IPS-18c (cell line): ENCODE data around the gene MTREX.

Experiments used
- H3K4me3 ChIP-seq: 2 replicates; pipeline ENCODE4 v1.7.0; 2013; ENCODE audit warnings: low read depth, mild to moderate bottlenecking, low read length, moderate library complexity; ENCODE audit not compliant: insufficient read depth
- H3K9me3 ChIP-seq: one replicate; pipeline ENCODE4 v1.6.1; 2013; ENCODE audit warnings: mild to moderate bottlenecking, low read length, moderate library complexity; ENCODE audit not compliant: control insufficient read depth, insufficient read depth

The MTREX gene

DNA sequence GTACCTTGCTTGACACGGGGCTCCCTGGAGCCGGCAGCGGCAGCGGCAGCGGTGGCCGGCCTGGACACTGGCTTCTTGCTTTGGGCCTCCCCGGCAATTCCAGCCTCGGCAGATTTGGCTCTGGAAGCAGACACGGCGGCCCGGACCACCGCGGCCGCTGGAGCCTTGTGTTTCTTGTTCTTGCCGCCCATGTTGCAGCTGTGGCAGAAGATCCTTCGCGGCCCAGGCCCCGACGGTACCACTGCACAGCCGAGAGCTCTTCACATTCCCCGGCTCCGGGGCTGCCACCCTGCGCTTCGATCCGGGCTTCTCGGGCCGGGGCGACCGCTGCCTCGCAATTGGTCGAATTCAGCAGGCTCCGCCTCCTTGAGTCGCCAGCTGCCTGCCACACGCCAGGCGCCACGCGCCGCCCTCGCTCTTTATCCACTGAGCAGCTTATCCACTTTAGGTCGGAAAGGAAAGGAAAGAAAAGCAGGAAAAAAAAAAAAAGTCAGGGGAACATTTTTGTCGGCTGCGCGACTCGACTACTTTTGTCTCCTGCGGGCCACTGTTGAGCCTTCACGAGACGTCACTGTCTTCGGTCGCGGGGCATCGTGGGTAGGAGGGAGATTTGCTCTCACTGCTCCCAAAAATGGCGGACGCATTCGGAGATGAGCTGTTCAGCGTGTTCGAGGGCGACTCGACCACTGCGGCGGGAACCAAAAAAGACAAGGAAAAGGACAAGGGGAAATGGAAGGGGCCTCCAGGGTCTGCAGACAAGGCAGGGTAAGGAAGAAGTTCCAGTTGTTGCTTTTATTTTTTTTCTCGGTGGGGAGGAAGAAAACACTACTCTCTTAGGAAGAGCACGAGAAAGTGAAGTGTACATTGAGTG lies at the start of gene MTREX, which contains the start of gene DHX29:
Gene MTREX (plus strand): TSS at position 607 of the 871 bp plus-strand sequence. CDS start 25 bp downstream, at position 632.
Gene DHX29 (minus strand): TSS at position 312 of the 871 bp plus-strand sequence. CDS start 121 bp downstream, at position 191.
- Histone ChIP-seq H3K9me3 (no peaks in the 10 kb centered on the region), H3K4me3 (peak within 1 kb of the TSS; percentile 83)

GRCh38 chr5:55258339-55258738 lies 49.5 kb upstream of the MTREX start:
- Histone ChIP-seq H3K9me3 (no peaks in the 10 kb centered on the region), H3K4me3 (no peak overlapping the region)

DNA sequence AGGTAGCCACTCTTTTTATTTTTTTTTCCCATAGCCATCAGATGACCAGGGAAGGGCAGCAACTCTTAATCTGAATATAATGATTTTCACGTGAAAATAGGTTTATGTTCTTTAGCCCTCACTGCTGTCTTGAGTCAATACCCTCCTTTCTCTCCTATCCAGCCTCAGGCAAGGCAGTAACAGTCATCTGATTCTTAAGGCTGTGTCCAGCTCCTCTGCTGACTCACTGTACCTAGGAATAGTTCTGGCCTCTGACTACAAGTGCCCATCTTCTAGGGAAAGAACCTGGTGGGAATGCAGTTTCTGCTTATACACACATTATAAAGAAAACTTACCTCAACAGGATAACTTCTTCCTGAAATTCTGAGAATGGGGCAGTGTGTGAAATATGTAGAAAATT lies 31.0 kb upstream of the MTREX start:
- Histone ChIP-seq H3K4me3 (no peak overlapping the region), H3K9me3 (no peaks in the 10 kb centered on the region)

DNA sequence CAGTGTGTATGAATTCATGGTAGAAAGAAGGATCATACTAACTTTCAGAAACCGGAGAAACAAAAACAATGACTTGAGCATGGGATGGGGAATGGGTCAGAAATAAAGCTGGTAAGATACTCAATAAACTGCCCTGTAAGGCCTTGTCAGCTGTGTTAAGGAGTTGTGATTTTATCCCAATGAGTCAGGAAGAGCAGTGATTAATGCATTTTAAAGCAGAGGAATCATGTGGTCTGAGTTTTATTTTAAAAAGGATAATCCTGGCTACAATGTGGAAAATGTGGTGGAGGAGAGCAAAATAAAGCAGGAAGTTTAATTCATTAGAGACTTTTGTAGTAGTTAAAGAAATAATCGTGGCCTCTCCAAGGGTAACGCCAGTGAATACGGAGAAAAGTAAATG lies 29.0 kb upstream of the MTREX start:
- no peaks in the 10 kb centered on the region for H3K9me3 ChIP-seq
- no peak overlapping the region for H3K4me3 ChIP-seq

DNA sequence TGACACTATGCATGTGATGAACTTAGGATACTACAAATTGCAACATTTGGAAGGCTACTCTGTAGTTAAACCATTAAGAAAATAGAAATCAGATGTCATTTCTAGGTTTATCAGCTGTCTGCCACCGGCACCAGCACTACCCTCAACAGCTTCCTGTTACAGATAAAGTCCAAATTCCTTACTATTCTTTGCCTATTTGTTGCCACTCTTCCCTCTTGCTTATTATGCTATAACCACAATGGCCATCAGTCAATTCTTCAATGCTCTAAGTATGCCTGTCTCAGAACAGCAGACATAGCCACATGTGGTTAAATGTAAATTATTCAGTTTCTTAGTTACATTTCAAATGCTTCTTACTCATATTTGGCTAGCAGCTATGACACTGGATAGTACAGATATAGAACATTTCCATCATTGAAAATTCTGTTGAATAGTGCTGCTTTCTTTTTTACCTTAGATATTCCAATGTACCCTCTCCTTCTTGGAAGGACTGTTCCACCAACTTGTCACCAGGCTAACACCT lies 21.3 kb upstream of the MTREX start:
- H3K9me3 ChIP-seq: no peaks in the 10 kb centered on the region
- no peak overlapping the region for H3K4me3 ChIP-seq

- H3K4me3 ChIP-seq: no peak overlapping the region
- no peaks in the 10 kb centered on the region for H3K9me3 ChIP-seq
Observed at GRCh38 chr5:55289808-55290207, 18.0 kb upstream of the MTREX start.

DNA sequence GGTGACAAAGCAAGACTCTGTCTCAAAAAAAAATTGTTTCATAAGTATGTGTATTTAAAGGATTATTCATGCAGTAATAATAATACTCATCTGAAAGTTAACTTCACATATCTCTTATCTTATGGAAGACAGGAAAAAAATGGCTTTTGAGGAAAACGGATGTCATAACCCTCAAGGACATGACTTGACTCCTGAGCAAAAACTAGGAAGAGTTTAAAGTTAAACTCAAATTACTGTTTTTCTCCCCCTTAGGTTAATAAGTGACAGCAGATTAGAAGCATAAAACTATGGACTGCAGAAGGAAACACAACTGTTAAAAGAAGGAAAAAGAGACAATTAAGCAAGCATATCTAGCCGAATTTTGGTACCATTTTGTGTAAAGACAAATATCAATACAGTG lies 16.8 kb upstream of the MTREX start:
- Histone ChIP-seq H3K4me3 (no peak overlapping the region), H3K9me3 (no peaks in the 10 kb centered on the region)

DNA sequence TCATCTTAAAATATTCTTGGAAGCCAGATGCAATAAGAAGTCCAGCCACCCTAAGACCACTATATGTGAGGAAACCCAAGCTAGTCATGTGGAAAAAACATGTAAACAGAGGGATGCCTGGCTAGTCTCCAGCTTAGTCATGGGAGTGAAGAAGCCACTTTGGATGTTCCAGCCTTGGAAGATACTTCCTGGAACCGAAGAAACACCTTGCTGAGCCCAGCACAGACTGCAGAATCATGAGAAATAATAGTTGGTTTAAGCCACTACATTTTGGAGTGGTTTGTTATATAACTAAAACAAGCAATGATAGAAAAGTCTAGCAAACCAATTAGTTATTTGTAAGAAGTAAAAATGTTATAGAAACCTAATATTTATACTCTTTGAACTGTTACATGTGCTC lies 12.9 kb upstream of the MTREX start:
- no peaks in the 10 kb centered on the region for H3K9me3 ChIP-seq
- H3K4me3 ChIP-seq: no peak overlapping the region

DNA sequence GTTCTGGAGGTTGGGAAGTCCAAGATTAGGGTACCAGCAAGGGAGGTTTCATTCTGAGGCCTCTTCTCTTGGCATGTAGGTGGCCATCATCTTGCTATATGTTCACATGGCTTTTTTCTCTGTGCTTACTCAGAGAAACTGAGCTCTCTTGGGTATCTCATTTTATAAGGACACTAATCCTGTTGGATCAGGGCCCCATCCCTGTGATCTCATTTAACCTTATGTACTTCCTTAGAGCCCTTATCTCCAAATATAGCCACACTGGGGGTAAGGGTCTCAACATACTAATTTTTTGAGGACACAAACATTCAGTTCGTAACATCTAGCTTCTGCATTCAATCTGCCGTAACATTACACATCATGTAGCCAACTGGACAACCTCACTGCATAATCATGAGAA lies 6.9 kb upstream of the MTREX start:
- H3K9me3 ChIP-seq: no peaks in the 10 kb centered on the region
- no peak overlapping the region for H3K4me3 ChIP-seq

- Histone ChIP-seq H3K9me3 (no peaks in the 10 kb centered on the region), H3K4me3 (no peak overlapping the region)
Observed at GRCh38 chr5:55303238-55303690, 4.5 kb upstream of the MTREX start.

- Histone ChIP-seq H3K4me3 (no peak overlapping the region), H3K9me3 (no peaks in the 10 kb centered on the region)
Observed at GRCh38 chr5:55304584-55304983, 3.2 kb upstream of the MTREX start.

- Histone ChIP-seq H3K9me3 (no peaks in the 10 kb centered on the region), H3K4me3 (no peak overlapping the region)
Observed at GRCh38 chr5:55305345-55305744, 2.4 kb upstream of the MTREX start.

DNA sequence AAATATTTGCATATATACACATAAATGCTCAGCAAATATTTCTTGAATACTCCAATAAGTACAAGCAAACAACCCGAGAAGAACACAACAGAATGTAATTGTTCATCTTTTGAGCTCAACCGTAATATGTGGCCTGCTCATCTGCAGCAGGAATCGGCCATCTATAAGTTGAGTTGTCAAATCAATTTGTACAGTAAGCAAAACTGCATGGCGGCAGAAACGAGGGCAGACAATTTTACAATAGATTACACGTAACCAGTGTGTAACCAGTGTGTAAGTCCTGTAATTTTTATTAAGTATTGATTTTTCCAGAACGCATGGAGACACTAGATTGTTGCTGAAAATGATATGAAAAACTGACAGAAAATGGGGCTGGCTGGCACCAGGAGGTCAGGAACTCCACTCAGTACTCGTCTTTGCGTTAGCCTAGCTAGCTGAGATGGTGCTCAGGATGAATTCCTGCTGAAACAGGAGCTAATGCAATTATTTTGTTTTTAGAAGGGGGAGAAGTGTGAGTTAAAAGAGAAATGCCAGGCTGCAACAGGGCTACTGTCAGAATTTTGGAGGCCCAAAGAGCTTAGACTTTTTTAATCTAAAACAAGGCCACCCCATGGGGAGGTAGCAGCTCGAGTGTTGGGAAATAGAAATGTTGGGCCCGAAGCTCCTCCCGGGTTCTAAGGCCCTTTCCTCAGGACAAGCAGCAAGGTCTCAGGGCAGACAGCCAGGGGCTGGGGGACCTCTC lies 977 bp upstream of the MTREX start:
- H3K9me3 ChIP-seq: no peaks in the 10 kb centered on the region
- H3K4me3 ChIP-seq: peak overlapping the region; percentile 83

DNA sequence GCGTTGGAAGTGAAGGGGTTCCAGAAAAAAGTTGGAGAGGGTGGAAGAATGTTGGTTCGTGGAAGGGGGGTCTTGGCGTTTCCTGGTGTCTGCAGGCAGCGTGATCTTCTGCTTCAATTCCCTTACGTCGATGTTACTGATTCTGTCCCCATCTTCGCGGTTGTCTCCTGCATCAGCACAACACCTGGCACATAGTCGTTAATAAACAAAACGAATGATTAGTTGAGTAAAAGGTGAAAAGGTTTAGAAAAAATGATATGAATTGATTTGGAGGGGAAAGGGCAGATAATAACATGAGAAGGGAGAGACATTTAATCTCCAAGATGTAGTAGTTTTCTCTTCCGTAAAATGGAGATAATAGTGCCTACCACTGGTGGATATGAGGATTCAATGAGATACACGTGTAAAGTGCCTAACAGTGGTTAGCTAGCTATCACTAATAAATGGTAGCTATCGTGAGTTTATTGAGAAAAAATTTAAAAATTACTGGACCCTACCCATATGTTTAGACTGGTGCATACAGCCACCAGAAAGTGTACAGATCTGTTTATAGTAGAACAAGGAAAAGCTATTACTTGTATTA lies 556 bp downstream of the MTREX start:
- peak overlapping the region; percentile 83 for H3K4me3 ChIP-seq

GRCh38 chr5:55313870-55314617 lies 6.3 kb downstream of the MTREX start:
- no peak overlapping the region for H3K4me3 ChIP-seq
- H3K9me3 ChIP-seq: peaks cover 4% of the 10 kb centered on the region

More for the DNA sequence above, 556 bp downstream of the MTREX start:
- no peaks in the 10 kb centered on the region for H3K9me3 ChIP-seq

DNA sequence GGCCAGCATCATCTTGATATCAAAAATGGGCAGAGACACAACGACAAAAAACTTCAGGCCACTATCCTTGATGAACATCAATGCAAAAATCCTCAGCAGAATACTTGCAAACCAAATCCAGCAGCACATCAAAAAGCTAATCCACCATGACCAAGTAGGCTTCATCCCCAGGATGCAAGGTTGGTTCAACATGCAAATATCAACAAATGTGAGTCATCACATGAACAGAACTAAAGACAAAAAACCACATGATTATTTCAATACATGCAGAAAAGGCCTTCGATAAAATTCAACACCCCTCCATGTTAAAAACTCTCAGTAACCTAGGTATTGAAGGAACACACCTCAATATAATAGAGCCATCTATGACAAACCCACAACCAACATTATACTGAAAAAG lies 8.5 kb downstream of the MTREX start:
- Histone ChIP-seq H3K4me3 (no peak overlapping the region), H3K9me3 (peaks cover 4% of the 10 kb centered on the region)

- no peak overlapping the region for H3K4me3 ChIP-seq
- H3K9me3 ChIP-seq: peaks cover 4% of the 10 kb centered on the region
Observed at GRCh38 chr5:55316837-55317236, 9.0 kb downstream of the MTREX start.
